HEK293T (cell line): ENCODE data around the gene GATA6.

Experiments used
- ELF4 ChIP-seq: fragments of 450-650 bp; IDR thresholded peaks from 2 replicates; pipeline ENCODE4 v1.6.1; 2017; ENCODE audit warnings: antibody characterized with exemption
- FOXM1 ChIP-seq: fragments of 450-650 bp; IDR thresholded peaks from 2 replicates; pipeline ENCODE4 v1.6.1; 2017; ENCODE audit warnings: mild to moderate bottlenecking, borderline replicate concordance
- L3MBTL2 ChIP-seq: fragments of 450-650 bp; conservative IDR thresholded peaks from 2 replicates; pipeline ENCODE4 v1.6.1; 2016; ENCODE audit warnings: mild to moderate bottlenecking

GRCh38 chr18:22199005-22199404 lies 29.6 kb downstream of the GATA6 start:
- TF ChIP-seq FOXM1 (no peak), ELF4 (no peak), L3MBTL2 (no peak)
